GM12865 (cell line): ENCODE data around the gene MAPK1.
A peak's percentile ranks its signal among the peaks of the same experiment; 100 is the strongest.
"Not testable (repeated sequence)": the region's sequence is repeated elsewhere in the genome, so short reads cannot be mapped to it uniquely, and the experiment has no call there.

ENCODE experiments used
- DNase-seq: peaks from one replicate; pipeline ENCODE4 v3.0.0; 2010; ENCODE audit warnings: low read depth
- H3K4me3 ChIP-seq: 2 replicates; pipeline ENCODE4 v1.5.1; 2011; ENCODE audit warnings: mild to moderate bottlenecking, low read depth, low read length, control low read depth
- TF ChIP-seq, protein P1 (sequence below): IDR thresholded peaks from 2 replicates; pipeline ENCODE4 v1.5.1; 2011; ENCODE audit warnings: low read length, control low read depth, low read depth, inconsistent platforms; ENCODE audit not compliant: insufficient read depth; ENCODE audit errors: missing control alignments

MAPK1 gene

DNA sequence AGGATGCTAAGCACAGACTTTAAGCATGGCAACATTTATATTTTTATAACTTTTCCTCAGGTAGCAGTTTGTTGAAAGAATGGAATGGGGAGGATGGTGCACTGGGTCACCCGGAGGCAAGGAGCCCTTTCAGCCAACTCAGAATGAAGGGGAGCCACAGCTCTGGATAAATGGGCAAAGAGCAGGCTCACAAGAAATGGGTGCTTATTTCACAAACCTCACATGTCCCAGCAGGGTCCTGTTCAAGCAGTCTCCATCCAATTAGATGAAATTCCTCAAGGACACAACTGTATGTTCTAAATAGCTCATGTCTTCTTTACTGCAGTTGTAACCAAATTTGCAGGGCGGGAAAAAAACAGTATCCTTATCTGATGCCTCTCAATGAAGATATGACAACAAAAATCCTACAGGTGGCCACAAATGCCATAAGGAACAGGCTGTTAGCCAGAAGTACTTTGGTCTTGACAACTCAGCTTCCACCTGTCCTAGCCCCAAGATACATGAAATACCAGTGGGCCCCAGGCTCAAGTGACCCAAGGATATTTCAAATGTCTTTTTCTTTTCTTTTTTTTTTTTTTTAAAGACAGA is 48.2 kb downstream of the MAPK1 start:
- DNase-seq, result no peak
- no peak overlapping the region for H3K4me3 ChIP-seq
- TF ChIP-seq, protein P1, sequence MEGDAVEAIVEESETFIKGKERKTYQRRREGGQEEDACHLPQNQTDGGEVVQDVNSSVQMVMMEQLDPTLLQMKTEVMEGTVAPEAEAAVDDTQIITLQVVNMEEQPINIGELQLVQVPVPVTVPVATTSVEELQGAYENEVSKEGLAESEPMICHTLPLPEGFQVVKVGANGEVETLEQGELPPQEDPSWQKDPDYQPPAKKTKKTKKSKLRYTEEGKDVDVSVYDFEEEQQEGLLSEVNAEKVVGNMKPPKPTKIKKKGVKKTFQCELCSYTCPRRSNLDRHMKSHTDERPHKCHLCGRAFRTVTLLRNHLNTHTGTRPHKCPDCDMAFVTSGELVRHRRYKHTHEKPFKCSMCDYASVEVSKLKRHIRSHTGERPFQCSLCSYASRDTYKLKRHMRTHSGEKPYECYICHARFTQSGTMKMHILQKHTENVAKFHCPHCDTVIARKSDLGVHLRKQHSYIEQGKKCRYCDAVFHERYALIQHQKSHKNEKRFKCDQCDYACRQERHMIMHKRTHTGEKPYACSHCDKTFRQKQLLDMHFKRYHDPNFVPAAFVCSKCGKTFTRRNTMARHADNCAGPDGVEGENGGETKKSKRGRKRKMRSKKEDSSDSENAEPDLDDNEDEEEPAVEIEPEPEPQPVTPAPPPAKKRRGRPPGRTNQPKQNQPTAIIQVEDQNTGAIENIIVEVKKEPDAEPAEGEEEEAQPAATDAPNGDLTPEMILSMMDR, result no peak

DNA sequence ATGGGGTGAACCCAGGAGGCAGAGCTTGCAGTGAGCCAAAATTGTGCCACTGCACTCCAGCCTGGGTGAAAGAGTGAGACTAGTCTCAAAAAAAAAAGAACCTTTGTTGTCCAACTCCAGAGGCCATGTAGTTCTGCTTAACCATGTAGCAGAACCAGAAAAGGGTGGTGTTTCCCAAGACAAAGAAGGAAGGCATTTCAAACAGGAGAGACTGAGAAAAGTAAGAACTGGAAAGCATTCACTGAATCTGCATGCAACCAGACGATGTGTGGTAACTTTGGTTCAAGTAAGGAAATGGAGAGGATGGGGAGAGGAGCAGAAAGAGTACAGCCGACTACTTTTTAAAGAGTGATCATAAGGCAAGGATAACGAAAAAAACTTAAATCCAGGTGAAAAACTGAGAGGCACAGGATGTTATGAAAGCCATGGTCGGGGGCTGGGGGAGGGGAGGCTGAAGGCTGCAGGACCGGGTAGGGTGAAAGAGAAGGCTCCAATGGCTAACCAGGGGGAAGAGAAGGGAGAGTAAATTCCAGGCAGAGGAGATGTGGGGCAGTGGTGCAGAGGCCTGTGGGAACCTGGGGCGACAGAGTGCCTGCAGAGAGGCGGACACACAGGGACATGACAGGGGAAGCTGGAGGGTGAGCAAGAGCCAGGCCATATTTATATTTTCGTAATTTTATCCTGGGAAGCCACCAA is 48.8 kb downstream of the MAPK1 start:
- H3K4me3 ChIP-seq, result no peak overlapping the region
- no peak for DNase-seq
- TF ChIP-seq, protein P1, result no peak

DNA sequence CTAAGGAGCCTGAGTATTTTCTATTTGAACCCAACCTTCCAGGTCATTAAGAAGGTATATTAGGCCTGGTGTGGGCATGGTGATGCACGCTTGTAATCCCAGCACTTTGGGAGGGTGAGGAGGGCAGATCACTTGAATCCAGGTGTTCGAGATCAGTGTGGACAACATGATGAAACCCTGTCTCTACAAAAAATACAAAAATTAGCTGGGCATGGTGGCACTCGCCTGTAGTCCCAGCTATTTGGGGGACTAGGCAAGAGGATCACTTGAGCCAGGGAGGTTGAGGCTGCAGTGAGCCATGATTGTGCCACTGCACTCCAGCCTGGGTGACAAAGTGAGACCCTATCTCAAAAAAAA is 50.0 kb downstream of the MAPK1 start:
- H3K4me3 ChIP-seq, DNase-seq: not testable (repeated sequence)

DNA sequence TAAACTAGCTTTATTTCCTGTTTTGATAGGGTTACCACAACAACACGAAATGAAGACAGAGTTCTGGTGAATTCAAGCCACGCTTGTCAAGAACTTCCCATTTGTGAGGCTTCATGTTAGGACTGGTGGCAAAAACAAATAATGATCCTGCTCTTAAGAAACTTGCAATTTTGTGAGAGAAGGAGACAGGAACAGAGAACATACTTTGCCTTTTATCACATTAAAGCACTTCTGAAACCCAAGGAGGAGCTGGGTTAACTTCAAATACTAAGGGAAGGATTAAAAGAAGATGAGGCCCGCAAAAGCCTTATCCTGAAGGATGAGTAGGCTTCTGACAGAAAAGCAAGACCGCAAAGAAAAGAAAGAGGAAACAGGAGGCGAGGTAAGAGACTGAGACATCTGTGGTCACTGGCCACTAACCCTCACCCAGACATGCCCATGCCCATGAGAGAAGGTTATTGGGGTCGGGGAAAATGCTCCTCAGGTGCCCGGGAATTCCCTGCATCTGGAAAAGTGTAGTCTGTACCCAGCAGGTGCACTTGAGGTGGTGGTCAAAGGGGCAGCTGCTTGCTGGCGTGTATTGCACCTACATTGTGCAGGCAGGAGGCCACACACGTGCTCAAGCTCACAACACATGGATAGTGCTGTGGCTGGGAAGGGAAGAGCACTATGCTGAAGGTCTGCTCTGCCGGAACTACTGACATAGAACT is 50.5 kb downstream of the MAPK1 start:
- H3K4me3 ChIP-seq, result no peak overlapping the region
- TF ChIP-seq, protein P1, result no peak
- peak; percentile 82 for DNase-seq

DNA sequence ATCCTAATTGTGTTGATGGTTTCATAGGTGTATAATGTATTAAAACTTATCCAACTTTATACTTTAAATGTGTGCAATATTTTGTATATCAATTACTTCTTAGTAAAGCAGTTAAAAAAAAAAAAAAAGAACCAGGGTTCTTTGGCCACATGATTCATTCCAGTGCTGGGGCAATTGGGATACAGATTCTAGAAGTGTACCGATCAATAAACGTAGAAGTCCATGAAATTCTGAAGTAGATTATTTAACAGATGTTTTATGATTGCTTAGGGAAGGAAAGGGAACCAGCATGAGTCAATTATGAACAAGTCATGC is 51.0 kb downstream of the MAPK1 start:
- H3K4me3 ChIP-seq, result no peak overlapping the region
- TF ChIP-seq, protein P1, result no peak
- no peak for DNase-seq

DNA sequence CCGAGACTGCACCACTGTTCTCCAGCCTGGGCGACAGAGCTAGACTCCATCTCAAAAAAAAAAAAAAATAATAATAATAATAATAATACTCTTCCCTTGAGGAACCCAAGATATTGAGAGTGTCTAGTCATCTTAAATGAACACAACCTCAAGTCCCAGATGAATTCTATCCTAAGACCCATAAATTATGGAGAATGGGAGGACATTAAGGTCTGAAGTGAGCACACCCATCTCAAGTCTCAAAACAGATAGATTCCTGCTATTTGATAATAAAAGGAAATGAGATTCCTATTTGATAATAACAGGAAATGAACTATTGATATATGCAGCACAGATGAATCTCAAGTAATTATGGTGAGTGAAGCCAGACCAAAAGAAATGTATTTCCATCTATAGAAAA is 51.5 kb downstream of the MAPK1 start:
- DNase-seq, result no peak
- no peak overlapping the region for H3K4me3 ChIP-seq
- TF ChIP-seq, protein P1, result no peak

DNA sequence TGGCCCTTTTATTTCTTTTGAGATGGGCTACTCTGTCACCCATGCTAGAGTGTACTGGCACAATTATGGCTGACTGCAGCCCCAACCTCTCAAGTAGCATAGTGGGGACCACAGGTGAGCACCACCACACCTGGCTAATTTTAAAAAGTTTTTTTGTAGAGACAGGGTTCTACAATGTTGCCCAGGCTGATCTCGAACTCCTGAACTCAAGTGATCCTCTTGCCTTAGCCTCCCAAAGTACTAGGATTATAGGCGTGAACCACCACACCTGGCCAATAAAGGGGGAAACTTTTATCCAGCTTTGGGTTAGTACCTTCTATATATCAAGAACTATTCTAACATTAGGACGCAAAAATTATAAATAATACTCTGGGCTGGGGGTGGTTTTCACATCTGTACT is 52.1 kb downstream of the MAPK1 start:
- H3K4me3 ChIP-seq, result no peak overlapping the region
- TF ChIP-seq, protein P1, result no peak
- DNase-seq, result no peak
